A549 (cell line): ENCODE data around the gene KTN1.

Experiments used
- CHD2 ChIP-seq: fragments of 150-350 bp; IDR thresholded peaks from 2 replicates; pipeline ENCODE4 v1.6.1; 2014; ENCODE audit warnings: low read length; ENCODE audit not compliant: partially characterized antibody
- RFX5 ChIP-seq: fragments of 450-650 bp; IDR thresholded peaks from 2 replicates; pipeline ENCODE4 v1.7.1; 2014; ENCODE audit warnings: antibody characterized with exemption, mild to moderate bottlenecking, moderate library complexity
- TF ChIP-seq, protein P1 (sequence below): IDR thresholded peaks from 2 replicates; pipeline ENCODE4 v1.6.1; 2012

DNA sequence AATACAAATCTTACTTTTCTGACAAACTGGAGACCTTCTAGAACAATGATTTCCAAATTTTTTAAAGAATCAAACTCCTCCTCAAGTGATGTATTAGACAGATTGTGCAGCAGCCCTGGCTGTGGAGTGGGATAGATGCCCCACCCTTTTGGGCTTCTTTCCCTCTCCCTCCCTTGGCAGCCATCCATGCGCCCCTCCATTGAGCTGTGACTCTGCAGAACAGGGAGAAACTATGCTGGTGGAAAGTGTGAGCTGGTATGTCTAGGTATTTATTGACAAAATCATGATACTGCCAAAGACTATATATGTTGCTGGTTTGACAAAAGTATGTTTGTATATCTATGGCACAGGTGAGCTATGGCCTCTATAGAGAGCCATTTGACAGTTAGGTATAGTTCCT is 138.5 kb downstream of the KTN1 start:
- TF ChIP-seq, protein P1, sequence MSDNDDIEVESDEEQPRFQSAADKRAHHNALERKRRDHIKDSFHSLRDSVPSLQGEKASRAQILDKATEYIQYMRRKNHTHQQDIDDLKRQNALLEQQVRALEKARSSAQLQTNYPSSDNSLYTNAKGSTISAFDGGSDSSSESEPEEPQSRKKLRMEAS: no peak
- TF ChIP-seq RFX5 (no peak), CHD2 (no peak)
